GM04503 (cell line): ENCODE data around the gene GMPPA.

Experiments used
- DNase-seq: peaks from one replicate; pipeline ENCODE4 v3.0.0-alpha.2; 2012; ENCODE audit warnings: low read depth

Gene GMPPA

GRCh38 chr2:219468410-219469185, 30.1 kb upstream of the GMPPA start:
- DNase-seq: no peak

GRCh38 chr2:219469186-219469724, 29.4 kb upstream of the GMPPA start:
- no peak for DNase-seq

- DNase-seq: no peak
Observed at GRCh38 chr2:219470429-219470828, 28.3 kb upstream of the GMPPA start.

GRCh38 chr2:219471476-219472371, 27.0 kb upstream of the GMPPA start:
- DNase-seq: no peak

- no peak for DNase-seq
Observed at GRCh38 chr2:219472629-219473187, 26.0 kb upstream of the GMPPA start.

GRCh38 chr2:219473511-219473910, 25.2 kb upstream of the GMPPA start:
- no peak for DNase-seq

GRCh38 chr2:219474285-219475060, 24.2 kb upstream of the GMPPA start:
- no peak for DNase-seq

- no peak for DNase-seq
Observed at GRCh38 chr2:219475278-219475677, 23.4 kb upstream of the GMPPA start.

- no peak for DNase-seq
Observed at GRCh38 chr2:219475697-219476651, 22.7 kb upstream of the GMPPA start.

- no peak for DNase-seq
Observed at GRCh38 chr2:219476652-219477151, 22.0 kb upstream of the GMPPA start.

- DNase-seq: no peak
Observed at GRCh38 chr2:219477179-219477578, 21.5 kb upstream of the GMPPA start.

GRCh38 chr2:219477815-219478214, 20.9 kb upstream of the GMPPA start:
- DNase-seq: no peak

- DNase-seq: no peak
Observed at GRCh38 chr2:219478916-219479315, 19.8 kb upstream of the GMPPA start.

GRCh38 chr2:219480004-219480403, 18.7 kb upstream of the GMPPA start:
- DNase-seq: no peak

- no peak for DNase-seq
Observed at GRCh38 chr2:219482674-219483405, 15.9 kb upstream of the GMPPA start.

- no peak for DNase-seq
Observed at GRCh38 chr2:219483451-219484342, 15.0 kb upstream of the GMPPA start.

- no peak for DNase-seq
Observed at GRCh38 chr2:219484343-219485200, 14.1 kb upstream of the GMPPA start.

- no peak for DNase-seq
Observed at GRCh38 chr2:219485201-219485580, 13.5 kb upstream of the GMPPA start.
